WERI-Rb-1 (cell line): Measurements from ENCODE around the gene STBD1.

Experiments
- DNase-seq: peaks from one replicate; pipeline ENCODE4 v3.0.0-alpha.2; 2020
- H3K27ac ChIP-seq: fragments of 250-450 bp; sonication (Bioruptor Pico); 2 replicates; pipeline ENCODE4 v1.5.1; 2020; ENCODE audit warnings: mild to moderate bottlenecking, moderate library complexity
- H3K27me3 ChIP-seq: fragments of 250-450 bp; sonication (Bioruptor Pico); 2 replicates; pipeline ENCODE4 v1.5.1; 2021; ENCODE audit warnings: mild to moderate bottlenecking, low read depth, moderate library complexity; ENCODE audit not compliant: insufficient read depth, severe bottlenecking
- H3K36me3 ChIP-seq: fragments of 250-450 bp; sonication (Bioruptor Pico); 2 replicates; pipeline ENCODE4 v1.5.1; 2020; ENCODE audit warnings: mild to moderate bottlenecking, moderate library complexity
- H3K4me3 ChIP-seq: 2 replicates; pipeline ENCODE4 v1.5.1; 2011; ENCODE audit warnings: low read depth, mild to moderate bottlenecking, control low read depth, low read length
- H3K9me3 ChIP-seq: fragments of 250-450 bp; sonication (Bioruptor Pico); 2 replicates; pipeline ENCODE4 v1.5.1; 2021; ENCODE audit warnings: mild to moderate bottlenecking, moderate library complexity; ENCODE audit not compliant: severe bottlenecking
- CTCF ChIP-seq: IDR thresholded peaks from 2 replicates; pipeline ENCODE4 v1.5.1; 2011; ENCODE audit warnings: low read depth, mild to moderate bottlenecking, control low read depth, inconsistent platforms, low read length

Gene STBD1

DNA sequence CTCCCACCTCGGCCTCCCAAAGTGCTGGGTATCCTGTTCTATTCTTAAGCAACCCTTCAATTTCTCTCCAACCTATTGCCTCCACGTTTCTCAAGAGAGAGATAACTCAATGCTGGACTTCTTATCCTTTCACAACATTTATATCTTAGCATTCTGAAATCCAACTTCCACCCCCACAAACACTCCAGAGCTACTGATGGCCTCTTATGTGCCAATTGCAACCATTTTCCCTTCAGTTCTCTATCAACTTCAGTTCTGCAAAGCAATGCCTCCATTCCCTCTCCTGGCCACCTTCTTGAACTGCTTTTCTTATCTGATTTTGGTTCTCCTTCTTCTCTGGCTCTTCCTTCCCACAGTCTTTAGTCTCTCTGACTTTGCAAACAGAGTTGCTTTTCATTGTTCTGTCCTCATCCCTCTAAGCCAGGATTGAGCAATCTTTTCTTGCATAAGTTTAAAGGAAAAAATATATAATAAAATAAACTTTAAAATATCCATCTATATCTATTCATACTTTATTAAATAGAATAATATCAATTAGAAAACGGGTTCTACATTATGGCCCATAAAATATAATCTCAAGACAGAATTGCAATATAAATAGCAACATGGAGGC, 3.6 kb upstream of the STBD1 start:
- peaks cover under 1% of the 10 kb centered on the region for H3K9me3 ChIP-seq
- no peak for TF ChIP-seq CTCF
- H3K27me3 ChIP-seq, result no peaks in the 10 kb centered on the region
- DNase-seq, result no peak
- H3K27ac ChIP-seq, result no peak overlapping the region
- H3K36me3 ChIP-seq, result no peaks in the 10 kb centered on the region
- no peak overlapping the region for H3K4me3 ChIP-seq

- no peak for TF ChIP-seq CTCF
- H3K4me3 ChIP-seq, result peak overlapping the region; percentile 93
- no peak overlapping the region for H3K27ac ChIP-seq
- DNase-seq, result no peak
- H3K9me3 ChIP-seq, result no peaks in the 10 kb centered on the region
- H3K36me3 ChIP-seq, result peaks cover 11% of the 10 kb centered on the region
- no peaks in the 10 kb centered on the region for H3K27me3 ChIP-seq
Measured at GRCh38 chr4:76305033-76305687, 1.4 kb upstream of the STBD1 start.

- Histone ChIP-seq H3K27ac (peak overlapping the region; percentile 70), H3K4me3 (peak overlapping the region; percentile 93), H3K36me3 (peaks cover 15% of the 10 kb centered on the region), H3K27me3 (no peaks in the 10 kb centered on the region), H3K9me3 (no peaks in the 10 kb centered on the region)
- TF ChIP-seq CTCF, result peak; percentile 70
- DNase-seq, result peak; percentile 68
Measured at GRCh38 chr4:76306882-76307659, 538 bp downstream of the STBD1 start.

GRCh38 chr4:76307660-76308014, 1.1 kb downstream of the STBD1 start:
- no peak overlapping the region for H3K27ac ChIP-seq
- peaks cover 15% of the 10 kb centered on the region for H3K36me3 ChIP-seq
- DNase-seq, result no peak

DNA sequence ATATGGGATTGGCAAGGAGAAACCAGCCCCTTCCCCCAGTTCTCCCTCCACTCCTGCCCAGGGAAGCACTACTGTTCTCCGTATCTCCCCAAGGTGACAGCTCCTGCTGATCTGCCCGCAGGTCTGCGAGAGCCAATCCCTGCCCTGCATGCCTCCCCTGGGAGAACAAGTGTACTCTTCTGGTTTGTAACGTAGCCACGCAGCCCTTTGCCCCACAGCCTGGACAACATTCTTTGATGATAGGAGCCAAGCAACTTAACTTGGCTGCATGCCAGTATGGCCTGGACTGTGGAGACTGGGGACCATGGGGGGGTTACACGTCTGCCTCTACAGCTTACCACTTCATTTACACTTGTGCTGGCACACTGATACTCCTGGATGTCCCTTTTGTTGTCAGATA, 2.0 kb downstream of the STBD1 start:
- peaks cover 15% of the 10 kb centered on the region for H3K36me3 ChIP-seq
- no peak overlapping the region for H3K27ac ChIP-seq
- DNase-seq, result no peak
- H3K4me3 ChIP-seq, result no peak overlapping the region
- no peak for TF ChIP-seq CTCF
- no peaks in the 10 kb centered on the region for H3K9me3 ChIP-seq
- no peaks in the 10 kb centered on the region for H3K27me3 ChIP-seq

More at GRCh38 chr4:76307660-76308014, 1.1 kb downstream of the STBD1 start:
- Histone ChIP-seq H3K4me3 (no peak overlapping the region; the same call in 1 of the 2 replicates), H3K27me3 (no peaks in the 10 kb centered on the region), H3K9me3 (no peaks in the 10 kb centered on the region)
- TF ChIP-seq CTCF, result no peak
